Hepatocyte (in vitro differentiated cells): ENCODE measurements around the gene USP1.

Experiments
- EZH2 ChIP-seq: fragments of 200-600 bp; sonication (generic); IDR thresholded peaks from 2 replicates; pipeline ENCODE4 v1.6.1; 2016; ENCODE audit warnings: antibody characterized with exemption, mild to moderate bottlenecking, borderline replicate concordance
- EZH2phosphoT487 ChIP-seq: fragments of 200-600 bp; sonication (generic); IDR thresholded peaks from one replicate; pipeline ENCODE4 v1.6.1; 2018; ENCODE audit warnings: antibody characterized with exemption, mild to moderate bottlenecking, low read depth, moderate library complexity; ENCODE audit not compliant: unreplicated experiment, severe bottlenecking

GRCh38 chr1:62434618-62435001, 2.2 kb upstream of the USP1 start:
- TF ChIP-seq EZH2: no peak
- TF ChIP-seq EZH2phosphoT487: no peak
